ENCODE results near the gene ZNF766. TPM values are rescaled to one million over a fixed set of nuclear protein-coding genes. Genes with fewer than 3 reads are reported as not detected.

Gene ZNF766
- total RNA-seq, 1 donor from 2014 or later, result 19.2 TPM

Small RNAs within 50 kb of the gene (small RNA-seq; reads per million reads assigned to genes)
- 0.08 reads per million for gene MIR643
- gene MIR6801, result not detected
- gene RF00019, result not detected

Other genes starting within 250 kb of the ZNF766 start
- 32.6 TPM for gene ZNF614, start 241.2 kb upstream of the ZNF766 start, total RNA-seq
- gene ZNF432, start 220.7 kb upstream of the ZNF766 start, total RNA-seq, result 18.8 TPM
- 52.6 TPM for gene ZNF841, start 173.8 kb upstream of the ZNF766 start, total RNA-seq
- 28.9 TPM for gene ZNF616, start 129.6 kb upstream of the ZNF766 start, total RNA-seq
- gene ZNF836, start 98.0 kb upstream of the ZNF766 start, total RNA-seq, result 47.7 TPM
- 159 TPM for gene PPP2R1A, start 79.5 kb upstream of the ZNF766 start, total RNA-seq
- 11.4 TPM for gene ZNF480, start 27.6 kb downstream of the ZNF766 start, total RNA-seq
- 20.0 TPM for gene ZNF610, start 66.7 kb downstream of the ZNF766 start, total RNA-seq
- gene ZNF880, start 100.3 kb downstream of the ZNF766 start, total RNA-seq, result 158 TPM
- gene ZNF528, start 128.3 kb downstream of the ZNF766 start, total RNA-seq, result 48.1 TPM
- gene ZNF534, start 159.6 kb downstream of the ZNF766 start, total RNA-seq, result 3.3 TPM
- 36.3 TPM for gene ZNF578, start 184.0 kb downstream of the ZNF766 start, total RNA-seq